Kasumi-1 (cell line): ENCODE measurements around the gene APOO.

ENCODE experiments used
- DNase-seq, 2 experiments: peaks; one replicate each; lab custom pipeline; 2025; lab: John Stamatoyannopoulos, UW

Gene APOO

GRCh38 chrX:23817979-23818336 lies 89.8 kb downstream of the APOO start:
- no peak for DNase-seq

- no peak for DNase-seq
These were observed 91.6 kb downstream of the APOO start for GRCh38 chrX:23816179-23816578.

DNA sequence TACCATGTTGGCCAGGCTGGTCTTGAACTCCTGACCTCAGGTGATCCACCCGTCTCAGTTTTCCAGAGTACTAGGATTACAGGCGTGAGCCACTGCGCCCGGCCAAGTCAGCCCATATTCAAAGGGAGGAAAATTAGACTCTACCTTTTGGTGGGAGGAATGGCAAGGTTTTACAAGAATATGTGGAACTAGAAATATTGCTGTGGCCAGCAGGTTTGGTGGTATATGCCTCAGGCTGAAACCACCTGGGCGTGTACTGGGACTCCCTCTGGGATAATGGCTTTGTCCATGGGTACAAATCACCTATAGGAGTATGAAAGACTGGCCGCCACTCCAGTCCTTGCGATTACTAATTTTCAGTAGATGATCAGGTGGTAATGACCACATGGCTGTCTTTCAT lies 92.4 kb downstream of the APOO start:
- no peak for DNase-seq

DNA sequence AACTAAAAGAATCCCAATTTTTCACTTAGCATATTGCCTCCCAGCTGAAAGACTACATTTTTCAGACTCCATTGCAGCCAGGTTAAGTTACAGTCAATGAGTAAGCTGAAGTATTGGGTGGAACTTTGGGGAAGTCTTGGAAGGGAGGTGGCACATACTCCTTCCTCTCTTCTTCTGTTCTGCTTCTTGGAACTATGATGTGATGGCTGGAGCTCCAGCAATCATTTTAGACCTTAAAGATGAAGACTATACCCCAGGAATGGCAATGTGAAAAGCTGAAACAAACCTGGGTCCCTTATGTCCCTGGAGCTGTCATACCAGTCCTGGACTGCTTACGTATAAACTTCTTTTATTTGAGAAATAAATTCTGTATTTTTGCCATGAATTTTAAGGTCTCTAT lies 93.9 kb downstream of the APOO start:
- no peak for DNase-seq

- DNase-seq, result no peak
These were observed 96.1 kb downstream of the APOO start for GRCh38 chrX:23811656-23812055.

DNA sequence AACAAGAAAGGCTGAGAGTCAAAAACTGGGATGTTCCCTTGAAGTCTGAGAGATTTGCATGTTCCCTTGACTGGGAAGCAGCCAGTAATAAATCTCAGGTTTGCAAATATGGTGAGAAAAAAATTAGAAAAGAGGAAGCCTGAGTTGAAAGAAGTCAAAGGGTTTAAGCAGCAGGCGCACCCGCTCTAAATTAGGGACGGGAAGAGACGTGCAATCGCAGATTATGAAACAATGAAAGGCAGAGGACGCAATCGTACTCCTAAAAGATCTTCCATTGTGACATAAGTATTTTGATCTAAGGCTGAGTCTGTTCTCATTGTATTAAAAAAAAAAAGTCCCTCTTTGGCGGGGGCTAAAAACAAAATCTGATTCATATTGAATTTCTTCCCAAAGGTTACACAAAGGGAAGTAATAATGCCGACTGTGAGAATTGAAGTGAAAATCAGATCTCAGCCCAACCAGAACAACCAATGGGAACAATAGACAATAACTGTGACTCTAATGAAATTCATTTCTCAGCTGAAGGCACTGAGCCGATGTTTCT lies 96.6 kb downstream of the APOO start:
- DNase-seq, result peak; percentile 30 to 53

DNA sequence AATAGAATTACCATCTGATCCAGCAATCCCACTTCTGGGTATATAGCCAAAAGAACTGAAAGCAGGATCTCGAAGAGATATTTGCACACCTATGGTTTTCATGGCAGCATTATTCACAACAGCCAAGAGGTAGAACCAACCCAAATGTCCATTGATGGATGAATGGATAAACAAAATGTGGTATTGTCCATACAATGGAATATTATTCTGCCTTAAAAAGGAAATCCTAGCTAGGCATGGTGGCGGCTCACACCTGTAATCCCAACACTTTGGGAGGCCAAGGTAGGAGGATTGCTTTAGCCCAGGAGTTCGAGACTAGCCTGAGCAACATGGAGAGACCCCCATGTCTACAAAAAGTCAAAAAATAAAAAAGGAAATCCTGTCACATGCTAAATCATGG lies 97.5 kb downstream of the APOO start:
- no peak for DNase-seq

- DNase-seq, result no peak
These were observed 102.3 kb downstream of the APOO start for GRCh38 chrX:23805389-23805788.

DNA sequence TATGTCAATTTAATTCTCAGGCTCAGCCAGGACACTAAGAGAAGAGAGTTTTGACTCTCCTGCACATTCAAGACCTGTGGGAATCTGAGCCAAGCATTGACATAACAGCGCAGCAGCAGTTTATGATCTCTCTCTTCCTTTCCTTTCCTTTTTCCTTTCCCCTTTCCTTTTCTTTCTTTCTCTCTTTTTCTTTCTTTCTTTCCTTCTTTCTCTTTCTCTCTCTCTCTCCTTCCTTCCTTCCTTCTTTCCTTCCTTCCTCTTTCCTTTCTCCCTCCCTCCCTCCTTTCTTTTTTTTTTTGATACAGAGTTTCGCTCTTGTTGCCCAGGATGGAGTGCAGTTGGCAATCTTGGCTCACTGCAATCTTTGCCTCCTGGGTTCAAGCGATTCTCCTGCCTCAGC lies 103.2 kb downstream of the APOO start:
- DNase-seq, result no peak

GRCh38 chrX:23803931-23804381 lies 103.8 kb downstream of the APOO start:
- DNase-seq, result no peak

DNA sequence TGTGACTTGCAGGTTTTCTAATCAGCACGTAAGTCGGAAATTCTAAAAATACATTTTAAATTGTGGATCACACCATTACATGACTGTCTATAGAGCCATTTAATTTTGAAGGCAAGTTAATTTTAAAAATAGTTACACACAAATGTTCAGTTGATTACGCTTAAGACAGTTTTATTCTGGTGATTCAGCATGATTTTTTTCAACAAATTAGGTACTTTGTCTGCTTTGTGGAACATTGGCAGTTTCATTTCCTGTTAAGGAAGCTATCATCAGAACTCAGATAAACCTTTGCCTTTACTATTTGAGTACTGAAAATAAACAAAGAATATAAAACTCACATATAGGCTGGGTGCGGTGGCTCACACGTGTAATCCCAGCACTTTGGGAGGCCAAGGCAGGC lies 105.3 kb downstream of the APOO start:
- DNase-seq, result no peak

DNA sequence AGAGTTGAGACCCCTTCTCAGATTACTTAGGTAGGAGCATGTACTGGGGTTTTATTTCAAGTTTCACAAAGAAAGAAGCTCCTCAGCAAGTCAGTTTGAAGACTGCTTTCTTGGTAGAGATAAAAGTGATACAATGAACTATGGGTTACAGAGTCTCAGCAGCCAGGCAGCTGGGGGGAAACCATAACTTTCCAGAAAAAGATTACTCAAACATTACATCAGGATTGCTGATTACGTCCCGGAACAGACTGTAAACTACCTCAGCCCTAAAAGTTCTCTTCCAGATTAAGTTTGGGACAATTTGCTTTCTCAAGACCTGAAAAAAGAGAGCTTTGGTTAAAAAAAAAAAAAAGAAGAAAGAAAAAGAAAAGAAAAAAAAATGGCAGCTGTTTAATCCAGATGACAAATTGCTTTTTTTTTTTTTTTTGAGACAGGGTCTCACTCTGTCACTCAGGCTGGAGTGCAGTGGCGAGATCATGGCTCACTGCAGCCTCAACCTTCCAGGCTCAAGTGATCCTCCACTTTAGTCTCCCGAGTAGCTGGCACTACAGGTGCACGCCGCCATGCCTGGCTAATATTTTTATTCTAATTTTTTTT lies 108.2 kb downstream of the APOO start:
- no peak for DNase-seq

- DNase-seq, result no peak
These were observed 110.2 kb downstream of the APOO start for GRCh38 chrX:23797371-23798128.

- DNase-seq, result no peak
These were observed 112.5 kb downstream of the APOO start for GRCh38 chrX:23795221-23795620.

DNA sequence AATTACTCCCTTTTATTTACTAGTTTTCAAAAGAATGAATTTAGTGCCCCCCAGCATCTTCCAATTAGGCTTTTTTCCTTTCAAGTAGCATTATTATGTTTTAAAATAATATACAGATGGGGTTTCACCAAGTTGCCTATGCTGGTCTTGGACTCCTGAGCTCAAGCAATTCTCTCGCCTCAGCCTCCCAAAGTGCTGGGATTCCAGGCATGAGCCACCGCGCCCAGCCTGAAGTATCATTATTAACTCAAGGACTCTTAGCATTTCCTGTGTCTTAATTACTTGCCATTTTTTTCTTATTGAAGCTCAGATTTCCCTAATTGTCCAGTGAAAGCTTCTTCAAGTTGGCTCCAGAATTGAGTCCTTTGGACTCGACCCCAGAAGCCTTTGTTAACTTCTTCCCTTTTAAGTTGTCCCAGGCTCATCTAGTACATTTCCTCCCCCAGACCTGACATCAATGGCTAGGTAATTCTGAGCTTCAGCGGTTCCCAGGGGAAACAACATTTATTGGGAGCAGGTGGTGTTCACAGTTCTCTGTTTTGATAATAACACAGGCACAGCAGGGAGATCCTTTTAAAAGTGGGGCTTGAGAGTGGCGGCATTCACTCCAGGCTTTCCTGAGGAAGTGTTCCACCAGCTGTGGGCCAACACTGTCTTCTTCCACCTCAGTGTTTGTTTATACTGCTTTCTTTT lies 114.7 kb downstream of the APOO start:
- DNase-seq, result no peak

DNA sequence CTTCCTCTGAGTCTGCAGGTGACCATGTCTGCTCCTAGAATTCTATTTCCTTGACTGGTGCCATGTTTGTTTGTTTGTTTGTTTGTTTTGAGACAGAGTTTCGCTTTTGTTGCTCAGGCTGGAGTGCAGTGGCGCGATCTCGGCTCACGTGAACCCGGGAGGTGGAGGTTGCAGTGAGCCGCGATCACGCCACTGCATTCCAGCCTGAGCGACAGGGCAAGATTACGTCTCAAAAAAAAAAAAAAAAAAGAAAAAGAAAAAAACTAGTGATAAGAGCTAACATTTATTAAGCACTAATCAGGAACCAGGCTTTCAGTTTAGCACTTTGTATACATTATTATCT lies 117.6 kb downstream of the APOO start:
- DNase-seq, result no peak

DNA sequence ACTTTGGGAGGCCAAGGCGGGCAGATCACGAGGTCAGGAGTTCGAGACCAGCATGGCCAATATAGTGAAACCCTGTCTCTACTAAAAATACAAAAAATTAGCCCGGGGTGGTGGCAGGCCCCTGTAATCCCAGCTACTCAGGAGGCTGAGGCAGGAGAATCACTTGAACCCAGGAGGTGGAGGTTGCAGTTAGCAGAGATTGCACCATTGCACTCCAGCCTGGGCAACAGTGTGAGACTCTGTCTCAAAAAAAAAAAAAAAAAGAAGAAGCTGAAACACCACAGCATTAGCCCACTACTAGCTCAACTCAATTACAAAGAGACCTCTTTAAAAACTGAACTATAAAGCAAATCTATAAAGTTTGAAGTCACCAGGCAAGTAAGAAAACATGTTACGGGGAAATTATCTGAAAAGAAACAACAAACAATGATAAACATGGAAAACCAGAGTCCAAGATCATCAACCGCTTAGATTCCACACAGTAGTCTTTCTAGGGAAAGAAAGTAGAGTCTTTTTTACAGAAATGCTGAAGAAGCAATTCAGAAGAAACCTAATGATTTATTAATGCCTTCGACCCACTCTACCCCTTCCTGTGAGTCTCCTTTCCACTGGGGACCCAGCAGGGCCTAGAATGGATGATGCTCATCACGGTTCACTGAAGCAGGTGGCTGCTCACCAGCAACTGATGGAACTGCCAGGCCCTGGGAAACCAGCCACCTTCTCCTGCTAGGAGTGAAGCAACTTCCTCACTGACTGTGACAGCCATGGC lies 118.2 kb downstream of the APOO start:
- no peak for DNase-seq

DNA sequence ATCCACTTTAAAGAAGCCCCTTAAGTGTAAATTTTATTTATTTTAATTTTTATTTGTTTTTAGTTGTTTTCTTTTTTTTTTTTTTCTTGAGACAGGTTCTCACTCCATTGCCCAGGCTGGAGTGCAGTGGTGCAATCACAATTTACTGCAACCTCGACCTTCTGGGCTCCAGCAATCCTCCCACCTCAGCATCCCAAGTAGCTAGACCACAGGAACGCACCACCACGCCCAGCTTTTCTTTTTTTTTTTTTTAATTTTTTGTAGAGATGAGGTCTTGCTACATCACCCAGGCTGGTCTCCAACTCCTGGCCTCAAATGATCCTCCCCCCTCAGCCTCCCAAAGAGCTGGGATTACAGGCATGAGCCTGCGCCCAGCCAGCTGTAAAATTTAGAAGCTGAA lies 118.8 kb downstream of the APOO start:
- DNase-seq, result no peak

- no peak for DNase-seq
These were observed 119.2 kb downstream of the APOO start for GRCh38 chrX:23788521-23788920.

DNA sequence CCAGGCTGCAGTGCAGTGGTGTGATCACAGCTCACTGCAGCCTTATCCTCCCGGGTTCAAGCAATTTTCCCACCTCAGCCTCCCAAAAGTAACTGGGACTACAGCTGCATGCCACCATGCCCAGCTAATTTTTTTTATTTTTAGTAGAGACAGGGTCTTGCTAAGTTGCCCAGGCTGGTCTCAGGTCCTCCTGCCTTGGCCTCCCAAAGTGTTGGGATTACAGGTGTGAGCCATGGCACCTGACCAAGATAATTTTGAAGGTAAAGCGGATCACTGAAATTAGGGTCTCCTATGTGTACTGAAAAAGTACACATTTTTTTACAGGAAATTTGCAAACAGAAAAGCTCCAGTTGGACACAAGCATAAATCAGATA lies 120.0 kb downstream of the APOO start:
- no peak for DNase-seq

DNA sequence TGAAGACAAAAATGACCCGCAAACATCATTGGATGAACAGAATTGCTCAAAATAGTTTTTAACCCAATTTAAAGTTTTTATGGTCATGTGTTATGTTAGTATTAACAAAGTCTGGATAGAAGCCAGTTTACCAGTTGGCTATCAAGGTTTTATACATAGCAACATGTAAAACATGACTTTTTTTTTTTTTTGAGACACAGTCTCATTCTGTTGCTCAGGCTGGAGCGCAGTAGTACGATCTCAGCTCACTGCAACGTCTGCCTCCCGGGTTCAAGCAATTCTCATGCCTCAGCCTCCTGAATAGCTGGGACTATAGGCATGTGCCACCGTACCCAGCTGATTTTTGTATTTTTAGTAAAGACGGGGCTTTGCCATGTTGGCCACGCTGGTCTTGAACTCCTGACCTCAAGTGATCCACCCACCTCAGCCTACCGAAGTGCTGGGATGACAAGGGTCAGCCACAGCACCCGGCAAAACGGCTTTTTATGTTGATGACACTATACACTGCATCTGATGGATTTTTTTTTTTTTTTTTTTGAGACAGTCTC lies 121.4 kb downstream of the APOO start:
- no peak for DNase-seq

DNA sequence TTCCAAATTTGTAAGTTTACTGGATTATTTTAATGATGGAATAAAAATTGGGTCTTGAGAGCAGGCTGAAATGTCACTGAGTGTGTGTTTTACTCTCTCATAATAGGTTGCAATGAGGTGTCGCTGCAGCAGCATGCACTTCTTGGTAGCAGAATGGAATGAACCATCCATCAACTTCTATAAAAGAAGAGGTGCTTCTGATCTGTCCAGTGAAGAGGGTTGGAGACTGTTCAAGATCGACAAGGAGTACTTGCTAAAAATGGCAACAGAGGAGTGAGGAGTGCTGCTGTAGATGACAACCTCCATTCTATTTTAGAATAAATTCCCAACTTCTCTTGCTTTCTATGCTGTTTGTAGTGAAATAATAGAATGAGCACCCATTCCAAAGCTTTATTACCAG lies 122.2 kb downstream of the APOO start:
- no peak for DNase-seq
